Body of pancreas (tissue), 4 donors: ENCODE measurements around the gene NLGN1. TPM values are rescaled to one million over a fixed set of nuclear protein-coding genes. Genes with fewer than 3 reads are reported as not detected.

Source experiments
- ATAC-seq: fragments of 150-250 bp; one replicate; pipeline ENCODE4 v1.9.1; 2016
- DNase-seq, 4 donors: peaks; one replicate each; pipeline ENCODE4 v3.0.0-alpha.2; 2019
- H3K27ac ChIP-seq, 4 donors: fragments of 200-600 bp; sonication (generic); 1 replicate in 3 of 4; 2 replicates in 1 of 4; pipeline versions ENCODE4 v1.5.1 to v1.6.1; 2016 to 2019; ENCODE audit warnings: mild to moderate bottlenecking in 1 of 4, mixed read lengths in 1 of 4, moderate library complexity in 1 of 4
- H3K27me3 ChIP-seq, 2 donors: fragments of 200-600 bp; sonication (generic); one replicate each; pipeline ENCODE4 v1.6.0; 2016; ENCODE audit warnings: mild to moderate bottlenecking in 1 of 2
- H3K36me3 ChIP-seq, 2 donors: fragments of 200-600 bp; sonication (generic); replicated peaks in 1 of 2; 2 replicates each; pipeline ENCODE4 v1.5.1; 2016; ENCODE audit warnings: low read depth in 2 of 2; ENCODE audit not compliant: insufficient read depth in 1 of 2
- H3K4me1 ChIP-seq: fragments of 200-600 bp; sonication (generic); one replicate; pipeline ENCODE4 v1.6.0; 2016
- H3K4me3 ChIP-seq, 2 donors: fragments of 200-600 bp; sonication (generic); 1 replicate in 1 of 2; 2 replicates in 1 of 2; pipeline ENCODE4 v1.5.1; 2016 to 2019
- H3K9me3 ChIP-seq, 3 donors: fragments of 200-600 bp; sonication (generic); 1 replicate in 2 of 3; 2 replicates in 1 of 3; pipeline ENCODE4 v1.5.1; 2016
- POLR2A ChIP-seq, 3 donors: fragments of 450-650 bp; IDR thresholded peaks; one replicate each; pipeline ENCODE4 v1.6.1; 2016; ENCODE audit warnings: antibody characterized with exemption in 3 of 3, mild to moderate bottlenecking in 2 of 3
- WGBS, 2 donors: methylation state at CpG; one replicate each; pipeline ENCODE4 v1.1.5; 2017; 5-methylcytosine and 5-hydroxymethylcytosine counted together
- intact Hi-C: fragments of 100-400 bp; cut with DNase I; formaldehyde crosslinking; loops from one replicate; pipeline ENCODE4 v1.15.1; 2023
- total RNA-seq, 2 donors: library from RNA; depleted of rRNA; stranded (reverse); fragments of >200 nt; gene quantifications; one replicate each; pipeline ENCODE4 v1.1.0, GENCODE V29; 2016
- TF ChIP-seq, protein P1 (sequence below), 7 experiments: fragments of 450-650 bp in 4 of 7; fragments of 200-600 bp in 3 of 7; sonication (generic) in 3 of 7; IDR thresholded peaks; one replicate each; pipeline ENCODE4 v1.5.1; 2016 to 2019; ENCODE audit warnings: antibody characterized with exemption in 7 of 7

The NLGN1 gene
- total RNA-seq, 2 donors from 2014 or later: 0.52 to 1.3 TPM

DNA sequence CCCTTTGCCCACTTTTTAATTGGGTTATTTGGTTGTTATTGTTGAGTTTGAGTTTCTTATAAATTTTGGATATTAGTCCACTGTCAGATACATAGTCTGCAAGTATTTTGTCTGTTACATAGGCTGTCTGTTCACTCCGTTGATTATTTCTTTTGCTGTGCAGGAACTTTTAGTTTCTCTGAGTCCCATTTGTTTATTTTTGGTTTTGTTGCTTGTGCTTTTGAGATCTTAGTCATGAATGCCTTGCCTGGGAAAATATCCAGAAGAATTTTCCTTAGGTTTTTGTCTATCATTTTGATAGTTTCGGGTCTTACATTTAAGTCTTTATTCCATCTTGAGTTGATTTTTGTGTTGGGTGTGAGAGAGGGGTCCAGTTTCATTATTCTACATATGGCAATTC, 254.5 kb downstream of the NLGN1 start:
- intact Hi-C loops: no loop called here
- Histone ChIP-seq H3K27me3 (no peaks in the 10 kb centered on the region), H3K9me3 (no peaks in the 10 kb centered on the region), H3K4me3 (no peak overlapping the region), H3K4me1 (no peaks in the 10 kb centered on the region), H3K36me3 (no peaks in the 10 kb centered on the region), H3K27ac (no peak overlapping the region)
- ATAC-seq: no peak
- no peak for DNase-seq
- TF ChIP-seq, protein P1, sequence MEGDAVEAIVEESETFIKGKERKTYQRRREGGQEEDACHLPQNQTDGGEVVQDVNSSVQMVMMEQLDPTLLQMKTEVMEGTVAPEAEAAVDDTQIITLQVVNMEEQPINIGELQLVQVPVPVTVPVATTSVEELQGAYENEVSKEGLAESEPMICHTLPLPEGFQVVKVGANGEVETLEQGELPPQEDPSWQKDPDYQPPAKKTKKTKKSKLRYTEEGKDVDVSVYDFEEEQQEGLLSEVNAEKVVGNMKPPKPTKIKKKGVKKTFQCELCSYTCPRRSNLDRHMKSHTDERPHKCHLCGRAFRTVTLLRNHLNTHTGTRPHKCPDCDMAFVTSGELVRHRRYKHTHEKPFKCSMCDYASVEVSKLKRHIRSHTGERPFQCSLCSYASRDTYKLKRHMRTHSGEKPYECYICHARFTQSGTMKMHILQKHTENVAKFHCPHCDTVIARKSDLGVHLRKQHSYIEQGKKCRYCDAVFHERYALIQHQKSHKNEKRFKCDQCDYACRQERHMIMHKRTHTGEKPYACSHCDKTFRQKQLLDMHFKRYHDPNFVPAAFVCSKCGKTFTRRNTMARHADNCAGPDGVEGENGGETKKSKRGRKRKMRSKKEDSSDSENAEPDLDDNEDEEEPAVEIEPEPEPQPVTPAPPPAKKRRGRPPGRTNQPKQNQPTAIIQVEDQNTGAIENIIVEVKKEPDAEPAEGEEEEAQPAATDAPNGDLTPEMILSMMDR (IDR thresholded peaks at IDR 0.05): no peak
- TF ChIP-seq POLR2A (IDR thresholded peaks at IDR 0.05): no peak
- WGBS, 2 donors: 80 to 82% methylated on average over 2 of the region's 2 CpGs

DNA sequence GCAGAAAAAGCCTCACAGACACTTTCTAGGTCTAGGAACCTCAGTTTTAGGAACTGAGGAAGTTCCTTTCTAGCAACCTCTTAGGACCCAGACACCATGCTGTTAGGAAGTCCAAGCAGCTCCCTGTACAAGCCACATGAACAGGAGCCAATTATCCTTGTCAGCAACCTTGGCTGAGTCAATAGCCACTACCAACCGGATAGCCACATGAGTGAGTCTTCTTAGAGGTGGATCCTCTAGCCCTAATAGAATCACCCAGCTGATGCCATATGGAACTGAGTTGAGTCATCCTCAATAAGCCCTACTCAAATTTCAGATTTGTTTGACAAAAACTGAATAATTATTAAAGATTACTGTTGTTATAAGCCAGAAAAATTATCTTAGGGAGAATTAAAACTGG, 256.2 kb downstream of the NLGN1 start:
- Histone ChIP-seq H3K27ac (no peak overlapping the region), H3K27me3 (no peaks in the 10 kb centered on the region), H3K9me3 (no peaks in the 10 kb centered on the region), H3K4me3 (no peak overlapping the region), H3K36me3 (no peaks in the 10 kb centered on the region), H3K4me1 (no peaks in the 10 kb centered on the region)
- TF ChIP-seq POLR2A (IDR thresholded peaks at IDR 0.05): no peak
- TF ChIP-seq, protein P1 (IDR thresholded peaks at IDR 0.05): no peak
- DNase-seq (no peak), ATAC-seq (no peak)
- intact Hi-C loops: no loop called here
- 50 to 54% methylated on average over 1 of the region's 1 CpG for WGBS, 2 donors

- DNase-seq (no peak), ATAC-seq (no peak)
- H3K9me3 ChIP-seq: no peaks in the 10 kb centered on the region
- H3K36me3 ChIP-seq: no peaks in the 10 kb centered on the region
- intact Hi-C loops: no loop called here
- WGBS, 2 donors: 25 to 42% methylated on average over 2 of the region's 2 CpGs
- TF ChIP-seq, protein P1 (IDR thresholded peaks at IDR 0.05): no peak
- no peak for TF ChIP-seq POLR2A (IDR thresholded peaks at IDR 0.05)
- no peak overlapping the region for H3K27ac ChIP-seq
- no peaks in the 10 kb centered on the region for H3K27me3 ChIP-seq
- H3K4me3 ChIP-seq: no peak overlapping the region
- no peaks in the 10 kb centered on the region for H3K4me1 ChIP-seq
Observed at GRCh38 chr3:173659972-173660371, 262.4 kb downstream of the NLGN1 start.

GRCh38 chr3:173660645-173661299, 263.2 kb downstream of the NLGN1 start:
- no peak for DNase-seq
- Histone ChIP-seq H3K27ac (no peak overlapping the region), H3K27me3 (no peaks in the 10 kb centered on the region), H3K4me3 (no peak overlapping the region), H3K9me3 (no peaks in the 10 kb centered on the region), H3K36me3 (no peaks in the 10 kb centered on the region), H3K4me1 (no peaks in the 10 kb centered on the region)
- no peak for ATAC-seq
- intact Hi-C loops: no loop called here
- no peak for TF ChIP-seq POLR2A (IDR thresholded peaks at IDR 0.05)
- TF ChIP-seq, protein P1 (IDR thresholded peaks at IDR 0.05): no peak
- 51 to 69% methylated on average over 3 of the region's 3 CpGs for WGBS, 2 donors

- TF ChIP-seq, protein P1 (IDR thresholded peaks at IDR 0.05): no peak
- TF ChIP-seq POLR2A (IDR thresholded peaks at IDR 0.05): no peak
- Histone ChIP-seq H3K4me1 (no peaks in the 10 kb centered on the region), H3K36me3 (no peaks in the 10 kb centered on the region), H3K27ac (no peak overlapping the region), H3K9me3 (no peaks in the 10 kb centered on the region), H3K4me3 (no peak overlapping the region), H3K27me3 (no peaks in the 10 kb centered on the region)
- DNase-seq (no peak), ATAC-seq (no peak)
- 53 to 62% methylated on average over 1 of the region's 1 CpG for WGBS, 2 donors
- intact Hi-C loops: no loop called here
Observed at GRCh38 chr3:173663696-173664111, 266.2 kb downstream of the NLGN1 start.
